NOMO-1 treated with dmso at 0.1 percent for 144 hours (cell line): ENCODE results near the gene IL17RB.

Source experiments
- DNase-seq: peaks from one replicate; lab custom pipeline; 2025; ENCODE audit not compliant: unreplicated experiment; lab: John Stamatoyannopoulos, UW

The IL17RB gene

DNA sequence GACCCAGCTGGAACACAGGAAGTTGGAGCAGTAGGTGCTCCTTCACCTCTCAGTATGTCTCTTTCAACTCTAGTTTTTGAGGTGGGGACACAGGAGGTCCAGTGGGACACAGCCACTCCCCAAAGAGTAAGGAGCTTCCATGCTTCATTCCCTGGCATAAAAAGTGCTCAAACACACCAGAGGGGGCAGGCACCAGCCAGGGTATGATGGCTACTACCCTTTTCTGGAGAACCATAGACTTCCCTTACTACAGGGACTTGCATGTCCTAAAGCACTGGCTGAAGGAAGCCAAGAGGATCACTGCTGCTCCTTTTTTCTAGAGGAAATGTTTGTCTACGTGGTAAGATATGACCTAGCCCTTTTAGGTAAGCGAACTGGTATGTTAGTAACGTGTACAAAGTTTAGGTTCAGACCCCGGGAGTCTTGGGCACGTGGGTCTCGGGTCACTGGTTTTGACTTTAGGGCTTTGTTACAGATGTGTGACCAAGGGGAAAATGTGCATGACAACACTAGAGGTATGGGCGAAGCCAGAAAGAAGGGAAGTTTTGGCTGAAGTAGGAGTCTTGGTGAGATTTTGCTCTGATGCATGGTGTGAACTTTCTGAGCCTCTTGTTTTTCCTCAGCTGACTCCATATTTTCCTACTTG is 11.9 kb downstream of the IL17RB start:
- no peak for DNase-seq

DNA sequence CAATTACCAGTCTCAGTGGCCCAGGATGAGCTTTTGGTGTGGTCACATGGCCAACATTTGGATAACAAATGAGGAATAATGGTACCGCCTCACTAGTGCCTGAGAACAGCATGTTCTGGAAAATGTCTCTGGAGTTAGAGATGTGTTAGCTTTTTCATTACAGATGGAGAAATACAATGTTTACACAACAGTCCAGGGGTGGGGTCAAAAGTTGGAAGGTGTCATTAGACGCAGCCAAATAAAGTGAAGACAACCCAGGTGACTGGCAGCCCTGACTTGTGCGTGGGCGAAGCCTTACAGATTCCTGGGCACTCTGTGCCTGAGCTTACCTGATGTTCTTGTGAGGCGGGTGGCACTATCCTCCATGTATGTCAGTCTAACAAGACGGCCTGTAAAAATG is 12.8 kb downstream of the IL17RB start:
- no peak for DNase-seq

DNA sequence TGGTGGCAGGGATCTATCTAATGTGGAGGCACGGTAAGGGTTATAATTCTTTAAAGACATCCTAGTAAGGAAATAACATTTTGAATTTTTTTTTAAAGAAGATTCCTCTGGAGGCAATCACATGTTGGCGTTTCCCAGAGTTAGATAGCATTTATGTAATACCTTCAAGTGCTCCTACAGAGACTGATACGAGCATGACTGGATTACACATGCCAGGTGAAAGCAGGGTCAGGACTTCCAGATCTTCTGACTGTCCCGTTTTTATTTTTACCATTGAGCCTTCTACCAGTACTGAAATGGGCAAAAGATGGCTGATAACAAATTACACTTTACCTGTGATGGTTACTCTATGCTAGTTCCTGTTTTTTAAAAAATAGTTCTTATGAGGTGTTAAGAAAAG is 13.8 kb downstream of the IL17RB start:
- DNase-seq: no peak

- no peak for DNase-seq
These were observed 15.9 kb downstream of the IL17RB start for GRCh38 chr3:53862241-53862640.

- DNase-seq: no peak
These were observed 16.8 kb downstream of the IL17RB start for GRCh38 chr3:53863145-53863544.

DNA sequence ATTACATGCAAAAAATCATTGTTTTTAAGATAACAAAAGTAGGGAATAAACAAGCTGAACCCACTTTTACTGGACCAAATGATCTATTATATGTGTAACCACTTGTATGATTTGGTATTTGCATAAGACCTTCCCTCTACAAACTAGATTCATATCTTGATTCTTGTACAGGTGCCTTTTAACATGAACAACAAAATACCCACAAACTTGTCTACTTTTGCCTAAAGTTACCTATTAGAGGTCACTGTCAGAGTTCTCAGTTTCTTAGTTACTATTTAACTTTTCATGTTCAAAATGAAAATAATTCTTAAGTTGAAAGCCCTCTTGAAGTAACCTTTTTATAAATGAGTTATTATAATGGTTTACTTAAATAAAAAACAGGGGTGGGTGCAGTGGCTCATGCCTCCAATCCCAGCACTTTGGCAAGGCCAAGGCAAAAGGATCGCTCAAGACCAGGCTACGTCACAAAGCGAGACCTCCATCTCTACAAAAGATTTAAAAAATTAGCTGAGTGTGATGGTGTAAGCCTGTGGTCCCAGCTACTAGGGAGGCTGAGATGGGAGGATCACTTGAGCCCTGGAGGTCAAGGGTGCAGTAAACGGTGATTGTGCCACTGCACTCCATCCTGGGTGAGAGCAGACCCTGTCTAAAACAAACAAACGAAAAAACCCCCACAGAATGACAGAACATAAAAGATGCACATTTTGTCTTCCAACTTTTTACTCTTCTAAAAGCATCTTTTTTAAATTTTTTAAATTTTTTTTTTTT is 19.5 kb downstream of the IL17RB start:
- DNase-seq: no peak

- DNase-seq: no peak
These were observed 34.3 kb downstream of the IL17RB start for GRCh38 chr3:53880396-53881345.

GRCh38 chr3:53881691-53882593 is 35.6 kb downstream of the IL17RB start, which contains the start of gene ACTR8:
ACTR8 (minus strand) TSS chr3:53882152; CDS start chr3:53882101, 51 bp downstream.
- DNase-seq: peak; percentile 65

GRCh38 chr3:53883008-53883407 is 36.6 kb downstream of the IL17RB start:
- no peak for DNase-seq

- DNase-seq: no peak
These were observed 38.3 kb downstream of the IL17RB start for GRCh38 chr3:53884623-53885022.

- DNase-seq: no peak
These were observed 38.9 kb downstream of the IL17RB start for GRCh38 chr3:53885239-53885638.

DNA sequence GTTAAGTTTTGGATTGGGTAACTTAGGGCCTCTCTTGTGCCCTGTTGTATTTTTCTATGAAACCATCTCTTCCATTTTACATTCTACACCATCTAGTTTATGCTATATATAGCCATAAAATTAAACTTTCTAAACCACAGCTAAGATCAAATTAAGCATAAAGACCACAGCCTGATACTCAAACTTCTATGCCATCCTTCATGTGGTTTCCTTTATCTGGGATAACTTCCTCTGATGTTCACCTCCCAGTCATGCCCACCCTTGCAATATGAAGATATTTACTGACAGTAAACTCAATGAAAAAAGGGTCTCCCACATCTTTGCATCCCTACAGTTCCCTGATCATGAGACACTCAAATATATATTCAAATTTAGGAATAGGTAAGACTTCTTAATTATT is 41.1 kb downstream of the IL17RB start:
- DNase-seq: no peak

DNA sequence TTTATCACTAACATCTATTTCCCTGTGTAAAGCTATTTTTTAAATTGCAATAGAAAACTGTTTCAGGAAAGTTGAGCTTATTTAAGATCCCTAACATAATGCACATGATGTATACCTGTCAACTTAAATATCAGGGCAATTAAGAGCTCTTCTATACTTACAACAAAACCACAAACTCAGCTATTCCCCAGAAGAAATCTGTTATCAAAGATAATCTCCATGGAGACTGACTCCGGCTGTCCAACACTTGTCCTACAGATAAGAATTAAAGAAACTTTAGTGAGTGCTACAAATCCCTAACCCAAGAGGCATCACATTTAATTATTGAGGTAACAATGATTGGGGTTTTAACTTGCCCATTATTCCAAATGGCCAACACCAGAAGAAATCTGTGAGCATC is 41.9 kb downstream of the IL17RB start:
- no peak for DNase-seq

DNA sequence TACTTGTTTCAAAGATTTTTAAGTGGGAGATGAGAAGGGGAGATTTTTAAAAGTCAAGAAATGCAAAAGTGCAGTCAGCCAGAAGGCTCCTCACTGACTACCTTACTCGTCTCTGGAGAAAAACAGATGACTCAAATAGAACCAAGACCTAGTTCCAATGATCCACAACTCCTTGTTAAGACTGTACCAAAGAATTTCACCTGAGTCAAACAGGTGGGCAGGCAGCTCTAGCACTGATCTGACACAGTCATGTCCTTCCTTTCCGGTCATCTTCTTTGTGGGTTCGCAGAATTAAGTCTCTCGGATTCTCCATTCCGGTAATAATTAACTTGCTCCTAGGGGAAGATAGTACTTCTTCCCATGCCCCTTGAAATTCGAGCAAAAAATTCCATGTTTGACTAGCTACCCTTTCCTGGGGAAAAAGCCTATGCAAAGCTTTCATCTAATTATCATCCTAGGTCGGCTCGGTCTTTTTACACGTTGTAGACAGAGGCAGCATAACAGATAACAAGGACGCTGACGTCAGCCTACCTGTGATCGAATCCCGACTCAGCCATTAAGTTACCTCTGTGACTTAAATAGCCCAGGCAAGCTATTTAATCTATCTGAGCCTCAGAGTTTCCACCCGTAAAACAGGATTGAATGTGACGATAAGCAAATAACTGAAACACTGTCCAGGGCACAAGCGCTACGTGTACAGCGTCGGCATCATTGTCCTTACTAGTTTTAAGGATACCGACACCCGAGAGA is 44.5 kb downstream of the IL17RB start:
- no peak for DNase-seq

DNA sequence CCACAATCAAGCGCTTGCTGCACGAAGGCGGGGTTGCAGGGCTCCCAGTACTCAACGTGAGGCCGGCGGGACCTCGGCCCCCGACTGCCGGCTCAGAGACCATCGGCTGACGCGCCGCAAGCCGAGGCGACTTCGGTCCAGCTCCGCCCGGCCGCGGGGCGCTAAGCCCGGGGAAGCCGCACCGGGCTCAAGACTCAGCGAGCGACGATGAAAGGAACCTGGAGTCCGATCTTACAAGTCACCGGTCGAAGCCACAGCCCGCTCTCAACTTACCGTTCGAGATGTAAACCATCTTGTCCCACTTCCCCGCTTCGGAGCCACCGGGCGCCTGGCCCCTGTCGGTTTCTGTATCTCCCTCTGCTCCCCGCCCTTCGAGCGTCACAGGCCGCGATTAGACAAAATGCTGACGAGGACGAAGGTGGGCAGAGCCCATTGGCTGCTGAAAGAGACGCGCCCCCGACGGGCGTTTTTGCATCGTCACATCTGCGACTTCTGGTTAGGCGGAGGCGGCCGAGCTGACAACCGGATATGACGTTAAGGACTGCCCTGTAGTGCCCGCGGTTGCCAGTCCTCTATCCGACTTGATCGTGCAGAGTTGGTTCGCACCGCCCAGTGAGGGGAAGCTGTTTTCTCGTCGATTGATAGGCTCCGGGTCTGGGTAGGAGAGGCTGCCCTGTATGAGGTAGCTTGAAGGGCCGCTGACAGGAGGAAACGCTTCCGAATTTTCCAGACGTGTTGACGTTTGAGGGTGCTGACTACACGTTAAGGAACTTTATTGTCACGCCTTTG is 45.3 kb downstream of the IL17RB start, which contains the start of gene SELENOK:
Gene SELENOK (minus strand): TSS at position 363 of the 789 bp plus-strand sequence.
- DNase-seq: peak; percentile 98

GRCh38 chr3:53892286-53892637 is 45.9 kb downstream of the IL17RB start:
- DNase-seq: no peak

DNA sequence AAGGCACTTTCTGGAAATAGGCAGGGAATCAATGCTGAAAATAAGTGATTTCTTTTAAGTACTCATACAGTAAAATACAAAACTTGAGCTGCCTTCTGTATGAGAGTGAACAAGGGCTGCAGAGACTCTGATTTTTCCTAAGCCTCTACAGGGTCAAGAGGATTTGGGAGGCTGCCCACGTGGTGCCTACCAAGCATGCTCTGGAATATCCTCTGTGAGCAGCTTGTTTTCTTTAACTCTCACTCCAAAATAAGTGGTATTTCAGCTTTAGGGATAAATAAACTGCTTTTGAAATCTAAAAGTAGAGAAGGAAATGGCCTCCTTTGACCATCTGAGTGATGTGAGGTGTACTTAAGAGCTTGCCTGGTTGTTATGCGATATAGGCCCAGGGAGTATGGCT is 53.4 kb downstream of the IL17RB start:
- DNase-seq: no peak

- DNase-seq: no peak
These were observed 54.4 kb downstream of the IL17RB start for GRCh38 chr3:53900666-53901331.
